Thyroid gland (tissue), 4 donors: ENCODE results near the gene METTL15. TPM values are rescaled to one million over a fixed set of nuclear protein-coding genes. Genes with fewer than 3 reads are reported as not detected.

Source experiments
- DNase-seq, 2 donors: peaks; one replicate each; pipeline ENCODE4 v3.0.0-alpha.2; 2019
- H3K27ac ChIP-seq, 3 donors: fragments of 200-600 bp; sonication (generic); 1 replicate in 2 of 3; 2 replicates in 1 of 3; pipeline ENCODE4 v1.5.1; 2016 to 2019; ENCODE audit warnings: mild to moderate bottlenecking in 1 of 3, moderate library complexity in 1 of 3
- H3K27me3 ChIP-seq: fragments of 200-600 bp; sonication (generic); one replicate; pipeline ENCODE4 v1.5.1; 2019
- H3K36me3 ChIP-seq, 2 donors: fragments of 200-600 bp; sonication (generic); one replicate each; pipeline ENCODE4 v1.5.1; 2016 to 2019
- H3K4me1 ChIP-seq, 2 donors: fragments of 200-600 bp; sonication (generic); one replicate each; pipeline ENCODE4 v1.5.1; 2017 to 2019
- H3K4me3 ChIP-seq, 3 donors: fragments of 200-600 bp; sonication (generic); replicated peaks in 1 of 3; 1 replicate in 2 of 3; 2 replicates in 1 of 3; pipeline ENCODE4 v1.5.1; 2016; ENCODE audit warnings: mild to moderate bottlenecking in 1 of 3
- H3K9me3 ChIP-seq: fragments of 200-600 bp; sonication (generic); one replicate; pipeline ENCODE4 v1.5.1; 2017
- POLR2A ChIP-seq, 2 donors: fragments of 450-650 bp; IDR thresholded peaks; one replicate each; pipeline ENCODE4 v1.6.1; 2017; ENCODE audit warnings: antibody characterized with exemption in 2 of 2, mild to moderate bottlenecking in 2 of 2, moderate library complexity in 1 of 2
- WGBS, 2 donors: methylation state at CpG; one replicate each; pipeline ENCODE4 v1.1.5; 2017; 5-methylcytosine and 5-hydroxymethylcytosine counted together
- intact Hi-C: fragments of 100-400 bp; cut with DNase I; formaldehyde crosslinking; loops from one replicate; pipeline ENCODE4 v1.15.1; 2023
- total RNA-seq, 4 donors: library from RNA; depleted of rRNA; stranded (reverse); fragments of >200 nt; gene quantifications; one replicate each; pipeline ENCODE4 v1.2.3, GENCODE V29; 2016
- TF ChIP-seq, protein P1 (sequence below), 6 experiments: fragments of 200-600 bp in 3 of 6; fragments of 450-650 bp in 3 of 6; sonication (generic) in 3 of 6; IDR thresholded peaks; one replicate each; pipeline ENCODE4 v1.5.1; 2016 to 2019; ENCODE audit warnings: antibody characterized with exemption in 6 of 6, mild to moderate bottlenecking in 2 of 6, inconsistent platforms in 1 of 6, moderate library complexity in 1 of 6

METTL15 gene
- total RNA-seq, 4 donors from 2014 or later: 13.3 to 40.2 (median 23.4) TPM

DNA sequence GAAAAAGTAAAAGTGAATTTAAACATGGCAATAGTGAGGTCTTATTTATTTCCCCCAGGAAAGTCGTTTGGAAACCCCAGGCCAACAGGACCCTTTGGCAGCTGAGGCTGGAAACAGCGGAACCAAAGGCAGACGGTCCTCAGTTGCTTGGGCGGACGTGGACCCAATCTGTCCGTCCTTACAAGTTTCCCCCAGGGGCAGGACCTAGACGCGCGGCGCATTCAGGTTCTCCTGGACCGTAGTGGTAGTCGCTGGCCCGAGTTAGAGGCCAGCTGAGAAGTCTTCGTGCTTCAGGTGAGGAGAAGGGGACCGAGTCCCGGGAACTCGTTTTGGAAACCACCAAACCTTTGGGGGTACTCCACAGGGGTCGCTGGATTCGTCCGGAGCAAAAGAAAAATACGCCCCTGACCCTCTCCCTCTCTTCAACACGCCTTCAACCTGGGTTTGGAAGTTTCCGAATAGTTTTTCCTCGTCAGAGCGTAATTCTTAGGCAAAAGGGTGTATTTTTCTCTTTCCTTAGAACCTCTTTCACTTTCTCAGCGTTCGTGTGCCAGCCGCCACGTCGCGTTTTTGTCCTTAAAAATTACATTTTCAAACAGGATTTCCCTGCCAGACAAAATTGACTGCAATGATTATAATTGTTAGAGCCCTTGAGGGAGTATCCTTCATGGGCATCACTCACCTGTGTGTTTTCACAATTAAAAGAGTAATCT lies 2.1 kb downstream of the METTL15 start:
- 0% methylated on average over 31 of the region's 31 CpGs for WGBS, 2 donors
- H3K36me3 ChIP-seq: no peaks in the 10 kb centered on the region
- peaks cover 12 to 21% of the 10 kb centered on the region in 2 donors for H3K4me1 ChIP-seq
- peak; percentile 70 to 78 for DNase-seq
- H3K9me3 ChIP-seq: no peaks in the 10 kb centered on the region
- peak in 1 of 2 donors; percentile 57 for TF ChIP-seq POLR2A (IDR thresholded peaks at IDR 0.05)
- TF ChIP-seq, protein P1, sequence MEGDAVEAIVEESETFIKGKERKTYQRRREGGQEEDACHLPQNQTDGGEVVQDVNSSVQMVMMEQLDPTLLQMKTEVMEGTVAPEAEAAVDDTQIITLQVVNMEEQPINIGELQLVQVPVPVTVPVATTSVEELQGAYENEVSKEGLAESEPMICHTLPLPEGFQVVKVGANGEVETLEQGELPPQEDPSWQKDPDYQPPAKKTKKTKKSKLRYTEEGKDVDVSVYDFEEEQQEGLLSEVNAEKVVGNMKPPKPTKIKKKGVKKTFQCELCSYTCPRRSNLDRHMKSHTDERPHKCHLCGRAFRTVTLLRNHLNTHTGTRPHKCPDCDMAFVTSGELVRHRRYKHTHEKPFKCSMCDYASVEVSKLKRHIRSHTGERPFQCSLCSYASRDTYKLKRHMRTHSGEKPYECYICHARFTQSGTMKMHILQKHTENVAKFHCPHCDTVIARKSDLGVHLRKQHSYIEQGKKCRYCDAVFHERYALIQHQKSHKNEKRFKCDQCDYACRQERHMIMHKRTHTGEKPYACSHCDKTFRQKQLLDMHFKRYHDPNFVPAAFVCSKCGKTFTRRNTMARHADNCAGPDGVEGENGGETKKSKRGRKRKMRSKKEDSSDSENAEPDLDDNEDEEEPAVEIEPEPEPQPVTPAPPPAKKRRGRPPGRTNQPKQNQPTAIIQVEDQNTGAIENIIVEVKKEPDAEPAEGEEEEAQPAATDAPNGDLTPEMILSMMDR (IDR thresholded peaks at IDR 0.05): no peak
- intact Hi-C loops: no loop called here
- peak overlapping the region; percentile 58 to 93 (median 79) for H3K27ac ChIP-seq
- H3K27me3 ChIP-seq: no peaks in the 10 kb centered on the region
- peak overlapping the region; percentile 37 to 65 (median 58) for H3K4me3 ChIP-seq

DNA sequence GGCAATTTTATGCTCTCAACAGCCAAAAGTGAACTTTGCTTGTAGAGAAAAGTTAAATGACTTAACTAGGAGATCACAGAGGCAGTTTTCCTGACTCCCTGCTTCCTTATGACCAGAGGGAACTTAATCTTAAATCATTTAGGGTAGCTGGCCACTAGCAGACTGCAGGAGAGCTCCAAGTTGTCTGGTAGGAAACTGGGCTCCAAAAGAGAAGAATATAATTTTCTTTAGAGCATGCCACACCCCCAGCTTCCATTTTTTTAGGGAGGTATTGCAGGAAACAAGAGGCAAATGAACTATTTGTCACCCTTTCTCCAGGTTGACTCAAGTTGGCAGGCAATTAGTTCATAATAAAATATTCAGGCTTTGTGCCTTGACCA lies 2.6 kb downstream of the METTL15 start:
- Histone ChIP-seq H3K9me3 (no peaks in the 10 kb centered on the region), H3K4me3 (peak overlapping the region; percentile 37 to 65 (median 58)), H3K27ac (peak overlapping the region; percentile 58 to 93 (median 79)), H3K4me1 (peaks cover 12 to 21% of the 10 kb centered on the region in 2 donors), H3K36me3 (peaks cover 0 to 2% of the 10 kb centered on the region in 2 donors), H3K27me3 (no peaks in the 10 kb centered on the region)
- intact Hi-C loops: no loop called here
- DNase-seq: no peak
- no peak for TF ChIP-seq POLR2A (IDR thresholded peaks at IDR 0.05)
- TF ChIP-seq, protein P1 (IDR thresholded peaks at IDR 0.05): no peak

DNA sequence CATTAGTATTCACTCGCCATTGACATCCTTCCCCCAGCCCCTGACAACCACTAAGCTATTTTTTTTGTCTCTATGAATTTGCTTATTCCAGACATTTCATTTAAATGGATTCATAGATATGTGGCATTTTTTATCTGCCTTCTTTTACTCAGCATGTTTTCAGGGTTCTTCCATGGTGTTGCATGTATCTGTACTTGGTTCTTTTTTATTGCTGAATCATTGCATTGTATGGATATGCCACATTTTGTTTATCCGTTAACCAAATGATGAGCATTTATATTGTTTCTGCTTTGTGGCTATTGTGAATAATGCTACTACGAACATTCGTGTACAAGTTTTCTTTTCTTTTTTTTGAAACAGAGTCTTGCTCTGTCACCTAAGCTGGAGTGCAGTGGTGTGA lies 5.9 kb downstream of the METTL15 start:
- no peaks in the 10 kb centered on the region for H3K9me3 ChIP-seq
- no peaks in the 10 kb centered on the region for H3K27me3 ChIP-seq
- 94 to 99% methylated on average over 4 of the region's 4 CpGs for WGBS, 2 donors
- no peak overlapping the region for H3K4me3 ChIP-seq
- TF ChIP-seq, protein P1 (IDR thresholded peaks at IDR 0.05): no peak
- TF ChIP-seq POLR2A (IDR thresholded peaks at IDR 0.05): no peak
- no peak overlapping the region for H3K27ac ChIP-seq
- peaks cover 0 to 2% of the 10 kb centered on the region in 2 donors for H3K36me3 ChIP-seq
- peaks cover 4 to 17% of the 10 kb centered on the region in 2 donors for H3K4me1 ChIP-seq
- intact Hi-C loops: no loop called here
- DNase-seq: no peak

DNA sequence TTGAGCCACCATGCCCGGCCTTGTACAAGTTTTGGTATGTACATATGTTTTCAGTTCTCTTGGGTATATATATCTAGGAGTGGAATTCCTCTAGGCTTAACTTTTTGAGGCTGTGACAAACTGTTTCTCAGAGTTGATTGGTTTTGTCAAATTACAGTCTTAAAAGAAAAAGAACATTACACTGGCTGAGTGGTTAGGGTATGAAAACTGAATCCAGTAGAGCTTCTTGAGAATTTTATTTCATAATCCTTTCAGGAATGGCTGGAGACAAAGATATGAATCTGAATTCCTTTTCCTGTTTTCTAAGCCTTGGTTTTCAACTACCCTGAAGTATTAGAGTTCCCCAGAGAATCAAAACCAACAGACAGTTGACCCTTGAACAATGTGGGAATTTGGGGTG lies 6.5 kb downstream of the METTL15 start:
- H3K4me3 ChIP-seq: no peak overlapping the region
- H3K36me3 ChIP-seq: peaks cover 0 to 2% of the 10 kb centered on the region in 2 donors
- DNase-seq: no peak
- intact Hi-C loops: no loop called here
- no peaks in the 10 kb centered on the region for H3K9me3 ChIP-seq
- WGBS, 2 donors: 100% methylated on average over 1 of the region's 1 CpG
- no peak for TF ChIP-seq POLR2A (IDR thresholded peaks at IDR 0.05)
- TF ChIP-seq, protein P1 (IDR thresholded peaks at IDR 0.05): no peak
- H3K27ac ChIP-seq: no peak overlapping the region
- H3K4me1 ChIP-seq: peaks cover 4 to 11% of the 10 kb centered on the region in 2 donors
- H3K27me3 ChIP-seq: no peaks in the 10 kb centered on the region

DNA sequence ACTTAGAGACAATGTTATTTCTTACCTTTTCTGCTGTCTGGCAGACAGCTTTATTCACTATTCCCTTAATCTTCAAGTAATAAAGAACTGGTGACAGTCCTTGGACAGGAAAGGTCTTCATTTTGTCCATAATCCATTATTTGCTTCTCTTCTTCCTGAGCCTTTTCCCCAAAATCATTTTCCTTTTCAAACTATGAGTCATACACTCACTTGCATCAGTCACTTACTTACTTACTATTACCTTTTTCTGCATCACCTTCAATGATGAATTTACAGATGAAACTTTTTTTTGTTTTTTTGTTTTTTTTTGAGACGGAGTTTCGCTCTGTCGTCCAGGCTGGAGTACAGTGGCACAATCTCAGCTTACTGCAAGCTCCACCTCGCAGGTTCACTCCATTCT lies 9.5 kb downstream of the METTL15 start:
- Histone ChIP-seq H3K27ac (no peak overlapping the region), H3K4me1 (no peaks in the 10 kb centered on the region), H3K9me3 (no peaks in the 10 kb centered on the region), H3K4me3 (no peak overlapping the region), H3K27me3 (no peaks in the 10 kb centered on the region), H3K36me3 (peaks cover 0 to 2% of the 10 kb centered on the region in 2 donors)
- TF ChIP-seq POLR2A (IDR thresholded peaks at IDR 0.05): no peak
- TF ChIP-seq, protein P1 (IDR thresholded peaks at IDR 0.05): no peak
- intact Hi-C loops: no loop called here
- 95% methylated on average over 4 of the region's 4 CpGs for WGBS, 2 donors
- no peak for DNase-seq
